GM21786 (cell line): ENCODE data around the gene USP17L17.
"Not testable (repeated sequence)": the region's sequence is repeated elsewhere in the genome, so short reads cannot be mapped to it uniquely, and the experiment has no call there.

Experiments used
- ATAC-seq: cut with Tn5 transposase; IDR thresholded peaks from one replicate; pipeline ENCODE4 v1.9.1; 2021; ENCODE audit not compliant: unreplicated experiment

The USP17L17 gene, protein sequence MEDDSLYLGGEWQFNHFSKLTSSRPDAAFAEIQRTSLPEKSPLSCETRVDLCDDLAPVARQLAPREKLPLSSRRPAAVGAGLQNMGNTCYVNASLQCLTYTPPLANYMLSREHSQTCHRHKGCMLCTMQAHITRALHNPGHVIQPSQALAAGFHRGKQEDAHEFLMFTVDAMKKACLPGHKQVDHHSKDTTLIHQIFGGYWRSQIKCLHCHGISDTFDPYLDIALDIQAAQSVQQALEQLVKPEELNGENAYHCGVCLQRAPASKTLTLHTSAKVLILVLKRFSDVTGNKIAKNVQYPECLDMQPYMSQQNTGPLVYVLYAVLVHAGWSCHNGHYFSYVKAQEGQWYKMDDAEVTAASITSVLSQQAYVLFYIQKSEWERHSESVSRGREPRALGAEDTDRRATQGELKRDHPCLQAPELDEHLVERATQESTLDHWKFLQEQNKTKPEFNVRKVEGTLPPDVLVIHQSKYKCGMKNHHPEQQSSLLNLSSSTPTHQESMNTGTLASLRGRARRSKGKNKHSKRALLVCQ

DNA sequence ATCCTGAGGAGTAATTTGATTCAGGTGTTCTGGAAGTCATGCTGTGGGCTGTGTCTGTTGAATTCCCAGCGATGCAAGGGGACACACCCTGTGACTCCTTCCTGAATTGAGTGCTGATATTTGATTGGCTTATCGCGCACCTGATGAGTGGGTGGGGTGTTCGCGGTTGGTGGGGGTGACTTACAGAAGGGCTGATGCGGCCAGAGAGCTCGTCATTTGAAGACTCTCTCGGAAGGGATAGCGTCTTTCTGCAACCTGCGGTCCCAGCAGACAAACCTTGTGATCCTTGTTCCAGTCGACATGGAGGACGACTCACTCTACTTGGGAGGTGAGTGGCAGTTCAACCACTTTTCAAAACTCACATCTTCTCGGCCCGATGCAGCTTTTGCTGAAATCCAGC, at the start of gene USP17L17:
USP17L17 (plus strand) TSS at position 301 of the 400 bp plus-strand sequence; CDS start at position 301, 0 bp downstream.
- ATAC-seq: not testable (repeated sequence)

DNA sequence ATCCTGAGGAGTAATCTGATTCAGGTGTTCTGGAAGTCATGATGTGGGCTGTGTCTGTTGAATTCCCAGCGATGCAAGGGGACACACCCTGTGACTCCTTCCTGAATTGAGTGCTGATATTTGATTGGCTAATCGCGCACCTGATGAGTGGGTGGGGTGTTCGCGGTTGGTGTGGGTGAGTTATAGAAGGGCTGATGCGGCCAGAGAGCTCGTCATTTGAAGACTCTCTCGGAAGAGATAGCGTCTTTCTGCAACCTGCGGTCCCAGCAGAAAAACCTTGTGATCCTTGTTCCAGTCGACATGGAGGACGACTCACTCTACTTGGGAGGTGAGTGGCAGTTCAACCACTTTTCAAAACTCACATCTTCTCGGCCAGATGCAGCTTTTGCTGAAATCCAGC, 33.3 kb upstream of the USP17L17 start, which contains the start of gene USP17L10:
USP17L10 (plus strand) TSS at position 301 of the 400 bp plus-strand sequence; CDS start at position 301, 0 bp downstream.
- not testable (repeated sequence) for ATAC-seq

DNA sequence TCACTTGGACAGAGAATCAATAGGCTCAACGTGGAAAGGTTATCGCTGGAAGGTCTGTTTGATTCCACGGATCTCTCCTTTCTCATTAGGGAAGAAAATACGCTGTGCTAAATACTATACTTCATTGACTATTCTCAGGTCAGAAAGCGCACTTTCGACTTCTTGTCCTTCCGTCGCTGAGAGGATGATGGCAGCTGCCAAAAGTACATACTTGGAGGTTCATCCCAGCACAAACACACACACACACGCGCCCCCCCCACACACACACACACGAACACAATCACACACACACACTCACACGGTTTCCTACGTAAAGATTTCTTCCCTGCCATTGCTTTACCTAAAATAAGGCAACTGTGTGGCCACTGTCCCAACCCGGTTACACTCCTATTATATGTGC, 29.0 kb upstream of the USP17L17 start:
- ATAC-seq: not testable (repeated sequence)

DNA sequence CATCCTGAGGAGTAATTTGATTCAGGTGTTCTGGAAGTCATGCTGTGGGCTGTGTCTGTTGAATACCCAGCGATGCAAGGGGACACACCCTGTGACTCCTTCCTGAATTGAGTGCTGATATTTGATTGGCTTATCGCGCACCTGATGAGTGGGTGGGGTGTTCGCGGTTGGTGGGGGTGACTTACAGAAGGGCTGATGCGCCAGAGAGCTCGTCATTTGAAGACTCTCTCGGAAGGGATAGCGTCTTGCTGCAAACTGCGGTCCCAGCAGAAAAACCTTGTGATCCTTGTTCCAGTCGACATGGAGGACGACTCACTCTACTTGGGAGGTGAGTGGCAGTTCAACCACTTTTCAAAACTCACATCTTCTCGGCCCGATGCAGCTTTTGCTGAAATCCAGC, 28.6 kb upstream of the USP17L17 start, which contains the start of gene USP17L11:
USP17L11 (plus strand) TSS at position 301 of the 400 bp plus-strand sequence; CDS start at position 301, 0 bp downstream.
- ATAC-seq: not testable (repeated sequence)

DNA sequence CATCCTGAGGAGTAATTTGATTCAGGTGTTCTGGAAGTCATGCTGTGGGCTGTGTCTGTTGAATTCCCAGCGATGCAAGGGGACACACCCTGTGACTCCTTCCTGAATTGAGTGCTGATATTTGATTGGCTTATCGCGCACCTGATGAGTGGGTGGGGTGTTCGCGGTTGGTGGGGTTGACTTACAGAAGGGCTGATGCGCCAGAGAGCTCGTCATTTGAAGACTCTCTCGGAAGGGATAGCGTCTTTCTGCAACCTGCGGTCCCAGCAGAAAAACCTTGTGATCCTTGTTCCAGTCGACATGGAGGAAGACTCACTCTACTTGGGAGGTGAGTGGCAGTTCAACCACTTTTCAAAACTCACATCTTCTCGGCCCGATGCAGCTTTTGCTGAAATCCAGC, 23.8 kb upstream of the USP17L17 start, which contains the start of gene USP17L12:
USP17L12 (plus strand) TSS at position 301 of the 400 bp plus-strand sequence; CDS start at position 301, 0 bp downstream.
- not testable (repeated sequence) for ATAC-seq

DNA sequence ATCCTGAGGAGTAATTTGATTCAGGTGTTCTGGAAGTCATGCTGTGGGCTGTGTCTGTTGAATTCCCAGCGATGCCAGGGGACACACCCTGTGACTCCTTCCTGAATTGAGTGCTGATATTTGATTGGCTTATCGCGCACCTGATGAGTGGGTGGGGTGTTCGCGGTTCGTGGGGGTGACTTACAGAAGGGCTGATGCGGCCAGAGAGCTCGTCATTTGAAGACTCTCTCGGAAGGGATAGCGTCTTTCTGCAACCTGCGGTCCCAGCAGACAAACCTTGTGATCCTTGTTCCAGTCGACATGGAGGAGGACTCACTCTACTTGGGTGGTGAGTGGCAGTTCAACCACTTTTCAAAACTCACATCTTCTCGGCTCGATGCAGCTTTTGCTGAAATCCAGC, 19.1 kb upstream of the USP17L17 start, which contains the start of gene USP17L13:
USP17L13 (plus strand) TSS at position 301 of the 400 bp plus-strand sequence; CDS start at position 301, 0 bp downstream.
- not testable (repeated sequence) for ATAC-seq

DNA sequence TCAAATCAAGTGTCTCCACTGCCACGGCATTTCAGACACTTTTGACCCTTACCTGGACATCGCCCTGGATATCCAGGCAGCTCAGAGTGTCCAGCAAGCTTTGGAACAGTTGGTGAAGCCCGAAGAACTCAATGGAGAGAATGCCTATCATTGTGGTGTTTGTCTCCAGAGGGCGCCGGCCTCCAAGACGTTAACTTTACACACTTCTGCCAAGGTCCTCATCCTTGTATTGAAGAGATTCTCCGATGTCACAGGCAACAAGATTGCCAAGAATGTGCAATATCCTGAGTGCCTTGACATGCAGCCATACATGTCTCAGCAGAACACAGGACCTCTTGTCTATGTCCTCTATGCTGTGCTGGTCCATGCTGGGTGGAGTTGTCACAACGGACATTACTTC, 13.4 kb upstream of the USP17L17 start:
- not testable (repeated sequence) for ATAC-seq

DNA sequence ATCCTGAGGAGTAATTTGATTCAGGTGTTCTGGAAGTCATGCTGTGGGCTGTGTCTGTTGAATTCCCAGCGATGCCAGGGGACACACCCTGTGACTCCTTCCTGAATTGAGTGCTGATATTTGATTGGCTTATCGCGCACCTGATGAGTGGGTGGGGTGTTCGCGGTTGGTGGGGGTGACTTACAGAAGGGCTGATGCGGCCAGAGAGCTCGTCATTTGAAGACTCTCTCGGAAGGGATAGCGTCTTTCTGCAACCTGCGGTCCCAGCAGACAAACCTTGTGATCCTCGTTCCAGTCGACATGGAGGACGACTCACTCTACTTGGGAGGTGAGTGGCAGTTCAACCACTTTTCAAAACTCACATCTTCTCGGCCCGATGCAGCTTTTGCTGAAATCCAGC, 9.6 kb upstream of the USP17L17 start, which contains the start of gene USP17L15:
USP17L15 (plus strand) TSS at position 301 of the 400 bp plus-strand sequence; CDS start at position 301, 0 bp downstream.
- not testable (repeated sequence) for ATAC-seq

DNA sequence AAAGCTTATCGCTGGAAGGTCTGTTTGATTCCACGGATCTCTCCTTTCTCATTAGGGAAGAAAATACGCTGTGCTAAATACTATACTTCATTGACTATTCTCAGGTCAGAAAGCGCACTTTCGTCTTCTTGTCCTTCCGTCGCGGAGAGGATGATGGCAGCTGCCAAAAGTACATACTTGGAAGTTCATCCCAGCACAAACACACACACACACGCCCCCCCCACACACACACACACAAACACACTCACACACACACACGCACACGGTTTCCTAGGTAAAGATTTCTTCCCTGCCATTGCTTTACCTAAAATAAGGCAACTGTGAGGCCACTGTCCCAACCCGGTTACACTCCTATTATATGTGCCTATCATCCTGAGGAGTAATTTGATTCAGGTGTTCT, 5.2 kb upstream of the USP17L17 start:
- not testable (repeated sequence) for ATAC-seq

DNA sequence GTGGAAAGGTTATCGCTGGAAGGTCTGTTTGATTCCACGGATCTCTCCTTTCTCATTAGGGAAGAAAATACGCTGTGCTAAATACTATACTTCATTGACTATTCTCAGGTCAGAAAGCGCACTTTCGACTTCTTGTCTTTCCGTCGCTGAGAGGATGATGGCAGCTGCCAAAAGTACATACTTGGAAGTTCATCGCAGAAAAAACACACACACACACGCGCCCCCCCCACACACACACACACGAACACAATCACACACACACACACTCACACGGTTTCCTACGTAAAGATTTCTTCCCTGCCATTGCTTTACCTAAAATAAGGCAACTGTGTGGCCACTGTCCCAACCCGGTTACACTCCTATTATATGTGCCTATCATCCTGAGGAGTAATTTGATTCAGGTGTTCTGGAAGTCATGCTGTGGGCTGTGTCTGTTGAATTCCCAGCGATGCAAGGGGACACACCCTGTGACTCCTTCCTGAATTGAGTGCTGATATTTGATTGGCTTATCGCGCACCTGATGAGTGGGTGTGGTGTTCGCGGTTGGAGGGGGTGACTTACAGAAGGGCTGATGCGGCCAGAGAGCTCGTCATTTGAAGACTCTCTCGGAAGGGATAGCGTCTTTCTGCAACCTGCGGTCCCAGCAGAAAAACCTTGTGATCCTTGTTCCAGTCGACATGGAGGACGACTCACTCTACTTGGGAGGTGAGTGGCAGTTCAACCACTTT, 4.4 kb downstream of the USP17L17 start, which contains the start of gene USP17L18:
USP17L18 (plus strand) TSS at position 678 of the 728 bp plus-strand sequence; CDS start at position 678, 0 bp downstream.
- not testable (repeated sequence) for ATAC-seq

DNA sequence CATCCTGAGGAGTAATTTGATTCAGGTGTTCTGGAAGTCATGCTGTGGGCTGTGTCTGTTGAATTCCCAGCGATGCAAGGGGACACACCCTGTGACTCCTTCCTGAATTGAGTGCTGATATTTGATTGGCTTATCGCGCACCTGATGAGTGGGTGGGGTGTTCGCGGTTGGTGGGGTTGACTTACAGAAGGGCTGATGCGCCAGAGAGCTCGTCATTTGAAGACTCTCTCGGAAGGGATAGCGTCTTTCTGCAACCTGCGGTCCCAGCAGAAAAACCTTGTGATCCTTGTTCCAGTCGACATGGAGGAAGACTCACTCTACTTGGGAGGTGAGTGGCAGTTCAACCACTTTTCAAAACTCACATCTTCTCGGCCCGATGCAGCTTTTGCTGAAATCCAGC, 9.4 kb downstream of the USP17L17 start, which contains the start of gene USP17L19:
USP17L19 (plus strand) TSS at position 301 of the 400 bp plus-strand sequence; CDS start at position 301, 0 bp downstream.
- not testable (repeated sequence) for ATAC-seq

DNA sequence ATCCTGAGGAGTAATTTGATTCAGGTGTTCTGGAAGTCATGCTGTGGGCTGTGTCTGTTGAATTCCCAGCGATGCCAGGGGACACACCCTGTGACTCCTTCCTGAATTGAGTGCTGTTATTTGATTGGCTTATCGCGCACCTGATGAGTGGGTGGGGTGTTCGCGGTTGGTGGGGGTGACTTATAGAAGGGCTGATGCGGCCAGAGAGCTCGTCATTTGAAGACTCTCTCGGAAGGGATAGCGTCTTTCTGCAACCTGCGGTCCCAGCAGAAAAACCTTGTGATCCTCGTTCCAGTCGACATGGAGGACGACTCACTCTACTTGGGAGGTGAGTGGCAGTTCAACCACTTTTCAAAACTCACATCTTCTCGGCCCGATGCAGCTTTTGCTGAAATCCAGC, 14.1 kb downstream of the USP17L17 start, which contains the start of gene USP17L20:
USP17L20 (plus strand) TSS at position 301 of the 400 bp plus-strand sequence; CDS start at position 301, 0 bp downstream.
- not testable (repeated sequence) for ATAC-seq

DNA sequence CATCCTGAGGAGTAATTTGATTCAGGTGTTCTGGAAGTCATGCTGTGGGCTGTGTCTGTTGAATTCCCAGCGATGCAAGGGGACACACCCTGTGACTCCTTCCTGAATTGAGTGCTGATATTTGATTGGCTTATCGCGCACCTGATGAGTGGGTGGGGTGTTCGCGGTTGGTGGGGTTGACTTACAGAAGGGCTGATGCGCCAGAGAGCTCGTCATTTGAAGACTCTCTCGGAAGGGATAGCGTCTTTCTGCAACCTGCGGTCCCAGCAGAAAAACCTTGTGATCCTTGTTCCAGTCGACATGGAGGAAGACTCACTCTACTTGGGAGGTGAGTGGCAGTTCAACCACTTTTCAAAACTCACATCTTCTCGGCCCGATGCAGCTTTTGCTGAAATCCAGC, 18.9 kb downstream of the USP17L17 start, which contains the start of gene USP17L21:
USP17L21 (plus strand) TSS at position 301 of the 400 bp plus-strand sequence; CDS start at position 301, 0 bp downstream.
- ATAC-seq: not testable (repeated sequence)

DNA sequence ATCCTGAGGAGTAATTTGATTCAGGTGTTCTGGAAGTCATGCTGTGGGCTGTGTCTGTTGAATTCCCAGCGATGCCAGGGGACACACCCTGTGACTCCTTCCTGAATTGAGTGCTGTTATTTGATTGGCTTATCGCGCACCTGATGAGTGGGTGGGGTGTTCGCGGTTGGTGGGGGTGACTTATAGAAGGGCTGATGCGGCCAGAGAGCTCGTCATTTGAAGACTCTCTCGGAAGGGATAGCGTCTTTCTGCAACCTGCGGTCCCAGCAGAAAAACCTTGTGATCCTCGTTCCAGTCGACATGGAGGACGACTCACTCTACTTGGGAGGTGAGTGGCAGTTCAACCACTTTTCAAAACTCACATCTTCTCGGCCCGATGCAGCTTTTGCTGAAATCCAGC, 23.6 kb downstream of the USP17L17 start, which contains the start of gene USP17L22:
USP17L22 (plus strand) TSS at position 301 of the 400 bp plus-strand sequence; CDS start at position 301, 0 bp downstream.
- not testable (repeated sequence) for ATAC-seq

DNA sequence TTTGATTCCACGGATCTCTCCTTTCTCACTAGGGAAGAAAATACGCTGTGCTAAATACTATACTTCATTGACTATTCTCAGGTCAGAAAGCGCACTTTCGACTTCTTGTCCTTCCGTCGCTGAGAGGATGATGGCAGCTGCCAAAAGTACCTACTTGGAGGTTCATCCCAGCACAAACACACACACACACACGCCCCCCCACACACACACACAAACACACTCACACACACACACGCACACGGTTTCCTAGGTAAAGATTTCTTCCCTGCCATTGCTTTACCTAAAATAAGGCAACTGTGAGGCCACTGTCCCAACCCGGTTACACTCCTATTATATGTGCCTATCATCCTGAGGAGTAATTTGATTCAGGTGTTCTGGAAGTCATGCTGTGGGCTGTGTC, 28.0 kb downstream of the USP17L17 start:
- not testable (repeated sequence) for ATAC-seq
